Tibial artery (tissue), 4 donors: Measurements from ENCODE around the gene OSBPL3.

Experiments used
- DNase-seq, 2 donors: peaks; one replicate each; pipeline ENCODE4 v3.0.0-alpha.2; 2019
- H3K27ac ChIP-seq, 2 donors: fragments of 200-600 bp; sonication (generic) in 1 of 2; 1 replicate in 1 of 2; 2 replicates in 1 of 2; pipeline ENCODE4 v1.5.1; 2018 to 2019; ENCODE audit warnings: mild to moderate bottlenecking in 1 of 2
- H3K27me3 ChIP-seq, 2 donors: fragments of 200-600 bp; sonication (generic) in 1 of 2; one replicate each; pipeline versions ENCODE4 v1.5.1 to v1.6.0; 2016 to 2019
- H3K36me3 ChIP-seq, 3 donors: fragments of 200-600 bp; sonication (generic) in 2 of 3; one replicate each; pipeline ENCODE4 v1.5.1; 2016 to 2019; ENCODE audit warnings: mild to moderate bottlenecking in 2 of 3
- H3K4me1 ChIP-seq, 4 donors: fragments of 200-600 bp; sonication (generic) in 2 of 4; 1 replicate in 3 of 4; 2 replicates in 1 of 4; pipeline ENCODE4 v1.5.1; 2016 to 2019
- H3K4me3 ChIP-seq, 2 donors: fragments of 200-600 bp; sonication (generic) in 1 of 2; 1 replicate in 1 of 2; 2 replicates in 1 of 2; pipeline ENCODE4 v1.5.1; 2018 to 2019; ENCODE audit warnings: mild to moderate bottlenecking in 2 of 2
- H3K9me3 ChIP-seq, 3 donors: fragments of 200-600 bp; sonication (generic) in 1 of 3; one replicate each; pipeline ENCODE4 v1.5.1; 2016 to 2019
- intact Hi-C: fragments of 100-400 bp; cut with DNase I; formaldehyde crosslinking; loops from one replicate; pipeline ENCODE4 v1.15.0; 2023; ENCODE audit warnings: low total_unique reads
- TF ChIP-seq, protein P1 (sequence below), 2 experiments: fragments of 200-600 bp in 1 of 2; fragments of 450-650 bp in 1 of 2; IDR thresholded peaks; one replicate each; pipeline ENCODE4 v1.5.1; 2017 to 2019; ENCODE audit warnings: antibody characterized with exemption in 2 of 2, mild to moderate bottlenecking in 1 of 2, moderate library complexity in 1 of 2

The OSBPL3 gene

DNA sequence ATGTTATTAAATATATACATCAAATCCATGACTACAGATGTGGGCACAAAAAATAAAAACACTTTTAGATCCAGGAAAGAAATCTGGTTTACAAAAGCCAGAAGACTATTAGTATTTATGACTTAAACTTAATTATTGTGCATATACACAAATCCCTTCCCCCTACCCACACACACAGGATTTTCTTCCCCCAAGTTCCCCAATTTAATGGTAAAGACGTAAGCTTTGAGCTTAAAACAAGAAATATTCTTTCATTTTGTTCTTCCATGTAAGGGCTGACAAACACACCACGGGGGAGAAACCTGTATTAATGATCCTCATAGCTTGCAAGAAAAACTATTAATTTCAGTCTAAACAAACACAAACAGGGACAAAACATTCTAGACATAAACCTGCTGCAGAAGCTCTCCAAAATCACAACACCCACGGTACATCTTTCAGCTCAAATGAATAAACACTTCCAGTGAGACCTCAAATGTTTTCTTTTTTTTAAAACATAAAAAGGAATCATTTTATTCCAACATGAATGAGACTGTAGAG is 28.5 kb downstream of the OSBPL3 start:
- Histone ChIP-seq H3K9me3 (no peaks in the 10 kb centered on the region), H3K27ac (no peak overlapping the region), H3K4me1 (no peaks in the 10 kb centered on the region), H3K4me3 (no peak overlapping the region), H3K27me3 (no peaks in the 10 kb centered on the region), H3K36me3 (no peaks in the 10 kb centered on the region)
- TF ChIP-seq, protein P1, sequence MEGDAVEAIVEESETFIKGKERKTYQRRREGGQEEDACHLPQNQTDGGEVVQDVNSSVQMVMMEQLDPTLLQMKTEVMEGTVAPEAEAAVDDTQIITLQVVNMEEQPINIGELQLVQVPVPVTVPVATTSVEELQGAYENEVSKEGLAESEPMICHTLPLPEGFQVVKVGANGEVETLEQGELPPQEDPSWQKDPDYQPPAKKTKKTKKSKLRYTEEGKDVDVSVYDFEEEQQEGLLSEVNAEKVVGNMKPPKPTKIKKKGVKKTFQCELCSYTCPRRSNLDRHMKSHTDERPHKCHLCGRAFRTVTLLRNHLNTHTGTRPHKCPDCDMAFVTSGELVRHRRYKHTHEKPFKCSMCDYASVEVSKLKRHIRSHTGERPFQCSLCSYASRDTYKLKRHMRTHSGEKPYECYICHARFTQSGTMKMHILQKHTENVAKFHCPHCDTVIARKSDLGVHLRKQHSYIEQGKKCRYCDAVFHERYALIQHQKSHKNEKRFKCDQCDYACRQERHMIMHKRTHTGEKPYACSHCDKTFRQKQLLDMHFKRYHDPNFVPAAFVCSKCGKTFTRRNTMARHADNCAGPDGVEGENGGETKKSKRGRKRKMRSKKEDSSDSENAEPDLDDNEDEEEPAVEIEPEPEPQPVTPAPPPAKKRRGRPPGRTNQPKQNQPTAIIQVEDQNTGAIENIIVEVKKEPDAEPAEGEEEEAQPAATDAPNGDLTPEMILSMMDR (IDR thresholded peaks at IDR 0.05), result no peak
- DNase-seq, result no peak
- intact Hi-C loops, result no loop called here

DNA sequence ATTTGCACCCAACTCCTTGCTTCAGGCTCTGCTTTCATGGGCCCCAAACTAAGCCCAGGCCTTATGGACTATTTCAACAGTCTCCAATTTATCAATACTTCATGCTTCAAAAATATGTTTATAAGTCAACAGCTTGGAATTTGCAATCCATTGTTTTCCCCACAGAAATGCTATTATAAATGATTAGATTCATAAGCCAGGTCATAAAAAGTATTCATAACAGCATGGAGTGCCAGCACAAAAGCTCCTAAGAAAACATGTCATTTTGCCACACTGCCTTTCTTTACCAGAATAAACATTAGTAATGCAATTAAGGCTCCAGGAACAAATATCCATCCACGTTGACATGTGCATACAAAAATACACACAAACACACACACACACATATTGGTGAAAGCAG is 30.1 kb downstream of the OSBPL3 start:
- TF ChIP-seq, protein P1 (IDR thresholded peaks at IDR 0.05), result no peak
- Histone ChIP-seq H3K4me1 (no peaks in the 10 kb centered on the region), H3K27ac (no peak overlapping the region), H3K4me3 (no peak overlapping the region), H3K9me3 (no peaks in the 10 kb centered on the region), H3K27me3 (no peaks in the 10 kb centered on the region), H3K36me3 (no peaks in the 10 kb centered on the region)
- intact Hi-C loops, result no loop called here
- DNase-seq, result no peak

DNA sequence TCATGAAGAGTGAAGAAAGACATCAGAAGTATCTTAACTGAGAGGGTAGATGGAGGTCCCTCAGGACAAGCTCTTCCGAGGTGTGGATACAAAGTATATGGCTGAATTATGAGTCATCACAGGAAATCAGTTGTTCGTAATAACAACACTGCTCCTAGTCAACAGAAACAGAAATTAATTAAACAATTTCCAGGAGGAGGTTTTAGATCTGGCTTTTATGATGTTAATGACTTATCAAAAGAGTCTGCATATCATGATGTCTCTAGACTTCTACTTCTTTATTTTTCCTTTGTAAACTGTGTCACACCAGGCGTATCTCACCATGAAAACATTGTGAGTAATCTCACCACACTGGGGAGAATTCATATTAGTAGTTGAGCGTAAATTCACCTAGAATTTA is 31.2 kb downstream of the OSBPL3 start:
- H3K36me3 ChIP-seq, result no peaks in the 10 kb centered on the region
- no peak overlapping the region for H3K27ac ChIP-seq
- intact Hi-C loops, result no loop called here
- H3K4me3 ChIP-seq, result no peak overlapping the region
- no peaks in the 10 kb centered on the region for H3K4me1 ChIP-seq
- TF ChIP-seq, protein P1 (IDR thresholded peaks at IDR 0.05), result no peak
- H3K9me3 ChIP-seq, result no peaks in the 10 kb centered on the region
- H3K27me3 ChIP-seq, result no peaks in the 10 kb centered on the region
- no peak for DNase-seq

DNA sequence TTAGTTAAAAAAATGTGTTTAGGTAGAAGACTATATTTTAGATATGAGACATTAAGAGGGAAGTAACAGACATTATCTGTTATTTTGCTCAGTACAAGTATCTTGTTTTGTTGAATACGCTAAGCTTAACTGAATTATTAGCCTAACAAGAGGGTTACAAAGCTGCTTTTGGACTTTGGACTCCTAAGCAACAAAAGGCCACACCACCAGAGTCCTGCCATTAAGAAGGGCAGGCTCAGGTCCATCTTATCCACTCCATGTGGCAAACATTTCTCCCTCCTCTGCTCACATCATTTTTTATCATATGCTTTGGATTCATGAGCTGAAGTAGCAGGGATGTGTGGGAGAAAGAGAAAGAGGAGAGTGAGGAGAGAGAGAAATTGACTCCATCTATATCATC is 33.5 kb downstream of the OSBPL3 start:
- no peaks in the 10 kb centered on the region for H3K9me3 ChIP-seq
- H3K27ac ChIP-seq, result no peak overlapping the region
- H3K4me3 ChIP-seq, result no peak overlapping the region
- DNase-seq, result no peak
- TF ChIP-seq, protein P1 (IDR thresholded peaks at IDR 0.05), result no peak
- H3K27me3 ChIP-seq, result no peaks in the 10 kb centered on the region
- intact Hi-C loops, result no loop called here
- no peaks in the 10 kb centered on the region for H3K4me1 ChIP-seq
- no peaks in the 10 kb centered on the region for H3K36me3 ChIP-seq

- DNase-seq, result no peak
- TF ChIP-seq, protein P1 (IDR thresholded peaks at IDR 0.05), result no peak
- H3K9me3 ChIP-seq, result no peaks in the 10 kb centered on the region
- intact Hi-C loops, result no loop called here
- no peaks in the 10 kb centered on the region for H3K36me3 ChIP-seq
- no peaks in the 10 kb centered on the region for H3K27me3 ChIP-seq
- H3K4me1 ChIP-seq, result no peaks in the 10 kb centered on the region
- H3K4me3 ChIP-seq, result no peak overlapping the region
- no peak overlapping the region for H3K27ac ChIP-seq
Measured at GRCh38 chr7:24945899-24946298, 34.1 kb downstream of the OSBPL3 start.
